GM23338 (cell line): Measurements from ENCODE around the gene INPP5K. TPM values are rescaled to one million over a fixed set of nuclear protein-coding genes. Genes with fewer than 3 reads are reported as not detected.

Source experiments
- ATAC-seq: fragments of 200-7000 bp; cut with Tn5 transposase; 3 replicates; pipeline ENCODE4 v1.9.1; 2020
- DNase-seq: peaks from one replicate; pipeline ENCODE4 v3.0.0-alpha.2; 2015; ENCODE audit warnings: low spot score
- H2AFZ ChIP-seq: fragments of 200-600 bp; sonication (generic); 2 replicates; pipeline ENCODE4 v1.8.0; 2016; ENCODE audit warnings: antibody characterized with exemption, mild to moderate bottlenecking, moderate library complexity
- H3F3A ChIP-seq: fragments of 200-600 bp; sonication (generic); replicated peaks from 2 replicates; pipeline ENCODE4 v1.8.0; 2017; ENCODE audit warnings: antibody characterized with exemption, mixed run types, low read depth
- H3K27ac ChIP-seq: fragments of 200-600 bp; sonication (generic); 2 replicates; pipeline ENCODE4 v1.6.1; 2016; ENCODE audit warnings: low read depth
- H3K27me3 ChIP-seq: fragments of 200-600 bp; sonication (generic); 2 replicates; pipeline ENCODE4 v1.8.0; 2016; ENCODE audit warnings: mild to moderate bottlenecking, mixed run types, moderate library complexity; ENCODE audit not compliant: insufficient read depth
- H3K36me3 ChIP-seq: fragments of 200-600 bp; sonication (generic); 2 replicates; pipeline ENCODE4 v1.8.0; 2016; ENCODE audit warnings: mild to moderate bottlenecking; ENCODE audit not compliant: insufficient read depth
- H3K4me1 ChIP-seq: fragments of 200-600 bp; sonication (generic); 2 replicates; pipeline ENCODE4 v1.8.0; 2016; ENCODE audit warnings: mild to moderate bottlenecking, moderate library complexity; ENCODE audit not compliant: insufficient read depth
- H3K4me2 ChIP-seq: fragments of 200-600 bp; sonication (generic); 2 replicates; pipeline ENCODE4 v1.7.1; 2017; ENCODE audit warnings: mixed run types
- H3K4me3 ChIP-seq: fragments of 200-600 bp; sonication (generic); 2 replicates; pipeline ENCODE4 v1.6.1; 2016; ENCODE audit warnings: mixed run types
- H3K79me2 ChIP-seq: fragments of 200-600 bp; sonication (generic); replicated peaks from 2 replicates; pipeline ENCODE4 v1.8.0; 2017; ENCODE audit warnings: mild to moderate bottlenecking; ENCODE audit not compliant: insufficient read depth
- H3K9me2 ChIP-seq: fragments of 200-600 bp; sonication (generic); 2 replicates; pipeline ENCODE4 v1.8.0; 2017; ENCODE audit not compliant: insufficient read depth
- H4K20me1 ChIP-seq: fragments of 200-600 bp; sonication (generic); replicated peaks from 2 replicates; pipeline ENCODE4 v1.8.0; 2017; ENCODE audit warnings: mild to moderate bottlenecking; ENCODE audit not compliant: insufficient read depth
- H3K27ac Mint-ChIP-seq: 2 replicates; pipeline ENCODE4 v1.8.0; 2020; ENCODE audit warnings: inconsistent platforms, mild to moderate bottlenecking, moderate library complexity, mixed read lengths
- H3K27me3 Mint-ChIP-seq: 3 replicates; pipeline ENCODE4 v1.8.0; 2022; ENCODE audit warnings: low read depth, mild to moderate bottlenecking, moderate library complexity, mixed read lengths, inconsistent platforms; ENCODE audit not compliant: insufficient read depth, poor library complexity
- H3K36me3 Mint-ChIP-seq: 3 replicates; pipeline ENCODE4 v1.8.0; 2021; ENCODE audit warnings: low read depth, mild to moderate bottlenecking, inconsistent platforms, moderate library complexity, mixed read lengths
- H3K4me1 Mint-ChIP-seq: 3 replicates; pipeline ENCODE4 v1.8.0; 2020; ENCODE audit warnings: mild to moderate bottlenecking, inconsistent platforms, mixed read lengths
- H3K4me3 Mint-ChIP-seq: 3 replicates; pipeline ENCODE4 v1.8.0; 2021; ENCODE audit warnings: moderate library complexity, mild to moderate bottlenecking, inconsistent platforms, mixed read lengths
- H3K9me3 Mint-ChIP-seq: 3 replicates; pipeline ENCODE4 v1.8.0; 2020; ENCODE audit warnings: moderate library complexity, mild to moderate bottlenecking, inconsistent platforms, mixed read lengths
- CREB1 ChIP-seq: fragments of 250-450 bp; sonication (Bioruptor Pico); IDR thresholded peaks from 2 replicates; pipeline ENCODE4 v1.5.0; 2020; ENCODE audit warnings: low read depth, mild to moderate bottlenecking, moderate library complexity
- EZH2 ChIP-seq: fragments of 200-600 bp; sonication (generic); IDR thresholded peaks from one replicate; pipeline ENCODE4 v1.8.0; 2017; ENCODE audit warnings: antibody characterized with exemption, mild to moderate bottlenecking, low read depth; ENCODE audit not compliant: unreplicated experiment
- EZH2phosphoT487 ChIP-seq: fragments of 200-600 bp; sonication (generic); IDR thresholded peaks from one replicate; pipeline ENCODE4 v1.8.1; 2018; ENCODE audit warnings: antibody characterized with exemption; ENCODE audit not compliant: unreplicated experiment
- JUNB ChIP-seq: IDR thresholded peaks from one replicate; pipeline ENCODE4 v1.6.1; 2016; ENCODE audit warnings: antibody characterized with exemption; ENCODE audit not compliant: unreplicated experiment
- NANOG ChIP-seq: IDR thresholded peaks from 2 replicates; pipeline ENCODE4 v1.6.1; 2016; ENCODE audit warnings: antibody characterized with exemption, borderline replicate concordance
- POLR2AphosphoS5 ChIP-seq: IDR thresholded peaks from 2 replicates; pipeline ENCODE4 v1.6.1; 2016; ENCODE audit warnings: antibody characterized with exemption, low read depth
- STAT1 ChIP-seq: IDR thresholded peaks from one replicate; pipeline ENCODE4 v1.6.1; 2016; ENCODE audit warnings: antibody characterized with exemption; ENCODE audit not compliant: unreplicated experiment
- ZNF114 ChIP-seq: fragments of 250-450 bp; sonication (Bioruptor Pico); IDR thresholded peaks from 2 replicates; pipeline ENCODE4 v1.5.0; 2020; ENCODE audit warnings: mild to moderate bottlenecking, moderate library complexity
- ZNF331 ChIP-seq: fragments of 250-450 bp; sonication (Bioruptor Pico); IDR thresholded peaks from 2 replicates; pipeline ENCODE4 v1.5.0; 2020; ENCODE audit warnings: low read depth, mild to moderate bottlenecking, moderate library complexity
- polyA plus RNA-seq: library from polyadenylated mRNA; unstranded; fragments of >200 nt; fragmentation: Nextera tagmentation; extraction: Ambion mirVana; gene quantifications from 2 replicates; pipeline ENCODE4 v1.2.1, GENCODE V29; 2016
- total RNA-seq: library from RNA; depleted of rRNA; stranded (reverse); fragments of >200 nt; shearing (Covaris generic); gene quantifications from 2 replicates; pipeline ENCODE4 v1.2.3, GENCODE V29; 2014
- TF ChIP-seq, protein P1 (sequence below): IDR thresholded peaks from one replicate; pipeline ENCODE4 v1.6.1; 2018; ENCODE audit warnings: antibody characterized with exemption; ENCODE audit not compliant: unreplicated experiment
- TF ChIP-seq, protein P2 (sequence below): IDR thresholded peaks from 2 replicates; pipeline ENCODE4 v1.6.1; 2016; ENCODE audit warnings: antibody characterized with exemption

The INPP5K gene
- total and polyA plus RNA-seq, 2 experiments from 2014 or later = 8.4 to 29.7 TPM

DNA sequence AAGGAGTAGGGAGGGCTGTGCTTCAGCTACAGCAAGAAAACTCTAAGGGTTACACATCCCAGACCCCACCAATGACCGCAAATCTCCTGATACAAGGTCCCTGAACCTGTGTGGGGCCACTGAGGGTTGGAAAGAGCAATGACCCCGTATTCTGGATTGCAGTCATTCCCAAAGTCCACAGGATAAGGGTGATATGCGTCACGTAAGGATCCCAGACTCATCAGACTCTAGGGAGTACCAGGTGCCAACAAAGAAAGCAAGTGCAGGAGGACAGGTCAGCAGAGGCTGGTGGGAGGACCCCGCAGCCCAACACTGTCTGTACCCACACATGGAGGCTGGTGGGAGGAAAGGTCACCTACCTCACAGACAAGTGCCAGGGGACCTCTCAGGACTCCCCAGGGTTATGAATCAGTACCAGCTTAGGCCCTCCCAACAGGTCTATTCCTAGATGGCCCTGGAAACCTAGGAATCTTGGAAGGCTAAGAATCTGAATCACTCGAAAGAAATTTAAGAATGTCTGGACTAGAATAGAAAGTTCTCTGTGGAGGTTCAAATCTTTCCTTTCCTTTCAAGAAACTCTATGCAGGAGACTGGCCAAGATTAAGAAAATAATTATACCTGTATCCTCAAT, 30.0 kb upstream of the INPP5K start:
- H3K27me3 Mint-ChIP-seq = peaks cover 3% of the 10 kb centered on the region
- H3K27ac Mint-ChIP-seq = no peak overlapping the region
- peaks cover 6% of the 10 kb centered on the region; the same call in 2 of the 3 replicates for H3K4me1 Mint-ChIP-seq

DNA sequence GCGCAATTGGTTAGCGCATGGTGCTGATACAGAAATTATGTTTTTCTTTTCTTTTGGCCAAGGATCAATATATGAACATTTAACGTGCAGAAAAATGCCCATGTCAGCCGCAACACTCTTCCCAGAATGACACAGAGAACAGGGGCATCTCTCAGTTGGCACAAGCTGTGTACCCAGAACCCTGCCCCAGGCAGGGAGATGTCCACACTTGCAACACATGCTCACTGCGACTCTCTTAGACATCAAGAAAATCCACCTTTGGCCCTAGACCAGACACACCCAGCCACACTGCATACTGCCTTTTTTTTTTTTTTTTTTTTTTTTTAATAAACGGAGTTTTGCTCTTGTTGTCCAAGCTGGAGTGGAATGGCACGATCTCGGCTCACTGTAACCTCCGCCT, 29.2 kb upstream of the INPP5K start:
- H3K36me3 ChIP-seq = peaks cover 20% of the 10 kb centered on the region
- H3K27me3 ChIP-seq = no peaks in the 10 kb centered on the region
- no peaks in the 10 kb centered on the region for H3K9me3 Mint-ChIP-seq
- no peak overlapping the region for H3K4me3 Mint-ChIP-seq
- H3K79me2 ChIP-seq = no peaks in the 10 kb centered on the region
- H3K4me1 Mint-ChIP-seq = peaks cover 3% of the 10 kb centered on the region; the same call in 2 of the 3 replicates
- no peak overlapping the region for H3K27ac Mint-ChIP-seq
- no peak for ATAC-seq
- no peak overlapping the region for H3K27ac ChIP-seq
- H3K27me3 Mint-ChIP-seq = no peaks in the 10 kb centered on the region
- no peaks in the 10 kb centered on the region for H3F3A ChIP-seq
- no peak overlapping the region for H3K4me2 ChIP-seq
- H2AFZ ChIP-seq = no peak overlapping the region
- H4K20me1 ChIP-seq = peaks cover 5% of the 10 kb centered on the region; the same call in 1 of the 2 replicates
- DNase-seq = no peak
- H3K9me2 ChIP-seq = no peaks in the 10 kb centered on the region
- H3K4me1 ChIP-seq = no peaks in the 10 kb centered on the region
- peaks cover 50% of the 10 kb centered on the region for H3K36me3 Mint-ChIP-seq
- H3K4me3 ChIP-seq = no peak overlapping the region
- TF ChIP-seq, protein P1, sequence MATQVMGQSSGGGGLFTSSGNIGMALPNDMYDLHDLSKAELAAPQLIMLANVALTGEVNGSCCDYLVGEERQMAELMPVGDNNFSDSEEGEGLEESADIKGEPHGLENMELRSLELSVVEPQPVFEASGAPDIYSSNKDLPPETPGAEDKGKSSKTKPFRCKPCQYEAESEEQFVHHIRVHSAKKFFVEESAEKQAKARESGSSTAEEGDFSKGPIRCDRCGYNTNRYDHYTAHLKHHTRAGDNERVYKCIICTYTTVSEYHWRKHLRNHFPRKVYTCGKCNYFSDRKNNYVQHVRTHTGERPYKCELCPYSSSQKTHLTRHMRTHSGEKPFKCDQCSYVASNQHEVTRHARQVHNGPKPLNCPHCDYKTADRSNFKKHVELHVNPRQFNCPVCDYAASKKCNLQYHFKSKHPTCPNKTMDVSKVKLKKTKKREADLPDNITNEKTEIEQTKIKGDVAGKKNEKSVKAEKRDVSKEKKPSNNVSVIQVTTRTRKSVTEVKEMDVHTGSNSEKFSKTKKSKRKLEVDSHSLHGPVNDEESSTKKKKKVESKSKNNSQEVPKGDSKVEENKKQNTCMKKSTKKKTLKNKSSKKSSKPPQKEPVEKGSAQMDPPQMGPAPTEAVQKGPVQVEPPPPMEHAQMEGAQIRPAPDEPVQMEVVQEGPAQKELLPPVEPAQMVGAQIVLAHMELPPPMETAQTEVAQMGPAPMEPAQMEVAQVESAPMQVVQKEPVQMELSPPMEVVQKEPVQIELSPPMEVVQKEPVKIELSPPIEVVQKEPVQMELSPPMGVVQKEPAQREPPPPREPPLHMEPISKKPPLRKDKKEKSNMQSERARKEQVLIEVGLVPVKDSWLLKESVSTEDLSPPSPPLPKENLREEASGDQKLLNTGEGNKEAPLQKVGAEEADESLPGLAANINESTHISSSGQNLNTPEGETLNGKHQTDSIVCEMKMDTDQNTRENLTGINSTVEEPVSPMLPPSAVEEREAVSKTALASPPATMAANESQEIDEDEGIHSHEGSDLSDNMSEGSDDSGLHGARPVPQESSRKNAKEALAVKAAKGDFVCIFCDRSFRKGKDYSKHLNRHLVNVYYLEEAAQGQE = no peak
- TF ChIP-seq, protein P2, sequence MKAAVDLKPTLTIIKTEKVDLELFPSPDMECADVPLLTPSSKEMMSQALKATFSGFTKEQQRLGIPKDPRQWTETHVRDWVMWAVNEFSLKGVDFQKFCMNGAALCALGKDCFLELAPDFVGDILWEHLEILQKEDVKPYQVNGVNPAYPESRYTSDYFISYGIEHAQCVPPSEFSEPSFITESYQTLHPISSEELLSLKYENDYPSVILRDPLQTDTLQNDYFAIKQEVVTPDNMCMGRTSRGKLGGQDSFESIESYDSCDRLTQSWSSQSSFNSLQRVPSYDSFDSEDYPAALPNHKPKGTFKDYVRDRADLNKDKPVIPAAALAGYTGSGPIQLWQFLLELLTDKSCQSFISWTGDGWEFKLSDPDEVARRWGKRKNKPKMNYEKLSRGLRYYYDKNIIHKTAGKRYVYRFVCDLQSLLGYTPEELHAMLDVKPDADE = no peak
- TF ChIP-seq CREB1 (CRISPR knock-in tag) (no peak), JUNB (no peak), EZH2 (no peak), NANOG (no peak), ZNF331 (CRISPR knock-in tag) (no peak), ZNF114 (CRISPR knock-in tag) (no peak), POLR2AphosphoS5 (no peak), STAT1 (no peak), EZH2phosphoT487 (no peak)

More for the DNA sequence above, 30.0 kb upstream of the INPP5K start:
- H3K79me2 ChIP-seq = no peaks in the 10 kb centered on the region
- H3K4me1 ChIP-seq = no peaks in the 10 kb centered on the region
- no peak overlapping the region for H3K4me3 Mint-ChIP-seq
- no peaks in the 10 kb centered on the region for H3F3A ChIP-seq
- TF ChIP-seq CREB1 (CRISPR knock-in tag) (no peak), STAT1 (no peak), NANOG (no peak), POLR2AphosphoS5 (no peak), ZNF114 (CRISPR knock-in tag) (no peak), ZNF331 (CRISPR knock-in tag) (no peak)
- H3K27ac ChIP-seq = no peak overlapping the region
- H3K9me3 Mint-ChIP-seq = no peaks in the 10 kb centered on the region
- H3K4me2 ChIP-seq = no peak overlapping the region
- H3K36me3 ChIP-seq = peaks cover 12% of the 10 kb centered on the region; the same call in 1 of the 2 replicates
- H3K36me3 Mint-ChIP-seq = peaks cover 50% of the 10 kb centered on the region
- DNase-seq (no peak), ATAC-seq (no peak)
- no peaks in the 10 kb centered on the region for H3K27me3 ChIP-seq
- peaks cover 5% of the 10 kb centered on the region; the same call in 1 of the 2 replicates for H4K20me1 ChIP-seq
- no peak overlapping the region for H3K4me3 ChIP-seq
- no peaks in the 10 kb centered on the region for H3K9me2 ChIP-seq
- H2AFZ ChIP-seq = no peak overlapping the region
